Limb (tissue), 2 donors: ENCODE measurements around the gene RXRA.

Experiments used
- DNase-seq, 2 donors: peaks; one replicate each; pipeline ENCODE4 v3.0.0-alpha.2; 2016; ENCODE audit errors: extremely low spot score in 2 of 2

Gene RXRA

GRCh38 chr9:134323741-134324358 lies 2.4 kb upstream of the RXRA start:
- no peak for DNase-seq

DNA sequence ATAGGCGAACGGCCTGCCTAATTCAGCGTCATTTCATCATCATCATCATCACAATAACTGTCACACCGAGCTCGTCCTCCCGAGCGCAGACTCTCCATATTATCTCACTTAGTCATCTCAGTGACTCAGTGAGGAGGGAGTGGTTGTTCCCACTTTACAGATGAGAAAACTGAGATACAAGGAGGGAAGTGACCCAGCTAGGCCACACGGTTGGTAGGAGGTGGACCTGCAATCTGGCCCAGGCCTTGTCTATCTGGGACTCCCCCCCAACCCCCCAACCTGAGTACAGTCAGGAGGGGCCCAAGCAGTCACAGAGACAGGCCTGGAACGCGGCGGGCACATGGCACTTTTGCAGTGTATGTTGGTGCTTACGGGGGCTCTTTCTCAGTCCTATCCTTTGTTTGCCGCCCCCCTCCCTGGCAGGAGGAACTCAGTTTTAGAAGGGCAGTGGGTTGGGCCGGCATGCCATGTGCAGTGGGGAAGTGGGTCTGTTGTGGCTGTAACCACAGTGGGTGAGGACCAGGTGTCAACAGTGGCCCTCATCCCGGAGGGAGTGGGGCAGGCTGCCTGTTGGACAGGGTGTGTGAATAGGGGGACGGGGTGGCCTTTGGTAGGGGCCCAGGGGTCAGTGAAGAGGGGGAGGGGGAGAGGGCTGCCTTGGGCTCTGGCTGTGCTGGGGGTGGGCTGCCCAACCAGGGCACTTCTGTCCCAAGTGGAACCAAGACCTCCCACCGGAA lies 1.7 kb upstream of the RXRA start:
- DNase-seq: no peak

DNA sequence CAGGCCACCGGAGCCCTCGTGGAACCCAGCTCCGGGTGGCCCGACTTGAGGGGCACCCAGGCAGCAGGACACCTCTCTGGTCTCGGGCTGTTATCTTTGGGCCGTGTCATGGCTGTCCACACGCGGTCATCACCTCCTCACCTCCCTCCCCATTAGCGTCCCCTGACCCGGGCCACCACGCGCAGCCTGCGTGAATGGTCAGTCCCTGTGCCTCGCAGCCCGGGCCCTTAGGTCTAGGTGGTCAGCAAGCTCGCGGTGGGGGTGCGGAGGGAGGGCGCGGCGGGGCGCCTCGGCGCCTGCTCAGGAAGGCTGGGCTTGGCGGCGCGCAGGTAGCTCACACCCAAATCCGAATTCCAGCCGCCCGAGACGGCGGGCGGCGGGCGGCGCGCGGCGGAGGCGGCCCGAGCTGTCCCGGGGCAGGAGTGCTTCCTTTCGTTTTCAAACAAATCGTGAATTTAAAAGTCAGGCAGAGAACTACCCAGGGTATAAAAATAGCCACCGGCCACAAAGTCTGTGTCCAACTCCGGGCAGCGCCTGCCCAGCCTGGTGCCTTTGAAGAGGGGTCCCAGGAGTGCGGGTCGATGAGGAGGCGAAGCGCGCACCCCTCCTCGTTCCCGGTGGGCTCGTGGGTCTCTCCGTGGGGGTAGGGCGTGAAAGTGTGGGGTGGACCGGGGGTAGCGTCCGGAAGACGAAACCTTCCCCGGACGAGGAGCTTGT lies 1.0 kb upstream of the RXRA start:
- DNase-seq: peak in 1 of 2 donors; percentile 78

DNA sequence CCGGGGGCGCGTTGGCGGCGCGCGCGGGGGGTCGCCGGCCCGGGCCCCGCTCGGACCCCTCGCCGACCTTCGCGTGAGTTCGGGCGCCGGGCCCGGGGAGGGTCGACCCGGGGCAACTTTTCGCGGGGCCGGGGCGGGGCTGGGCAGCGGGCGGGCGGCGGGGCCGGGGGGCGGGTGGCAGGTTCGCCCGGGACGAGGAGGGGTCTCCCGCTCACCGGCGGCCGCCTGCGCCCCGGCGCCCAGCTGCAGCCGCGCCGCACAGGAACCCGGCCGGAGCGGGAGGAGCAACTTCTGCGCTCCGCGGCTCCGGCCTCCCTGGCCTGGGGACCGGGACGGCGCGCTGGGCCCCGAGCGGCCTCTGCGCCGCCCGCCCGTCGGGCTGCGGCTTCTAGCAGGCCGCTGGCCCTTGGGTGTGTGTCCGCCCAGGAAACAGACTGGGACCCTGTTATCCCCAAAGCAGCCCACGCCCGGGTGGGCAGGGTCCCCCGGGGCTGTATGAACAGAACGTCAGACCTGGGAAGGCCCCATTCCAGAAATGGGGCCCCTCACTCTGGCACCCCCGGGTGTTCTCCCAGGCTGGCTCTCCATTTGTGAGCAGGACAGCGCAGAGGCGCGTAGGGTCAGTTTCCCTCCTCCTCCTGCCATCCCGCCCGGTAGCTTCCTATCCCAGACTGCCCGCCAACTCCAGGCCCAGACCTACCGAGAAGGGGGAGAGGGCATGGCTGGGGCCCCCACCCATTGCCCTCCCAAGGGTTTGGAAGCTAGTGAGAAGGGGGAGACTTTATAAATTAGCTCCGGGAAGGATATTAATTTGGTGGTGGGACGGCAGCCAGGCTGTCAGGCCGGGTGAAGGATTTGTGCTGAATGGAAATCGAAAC lies 708 bp downstream of the RXRA start:
- DNase-seq: peak in 1 of 2 donors; percentile 60

DNA sequence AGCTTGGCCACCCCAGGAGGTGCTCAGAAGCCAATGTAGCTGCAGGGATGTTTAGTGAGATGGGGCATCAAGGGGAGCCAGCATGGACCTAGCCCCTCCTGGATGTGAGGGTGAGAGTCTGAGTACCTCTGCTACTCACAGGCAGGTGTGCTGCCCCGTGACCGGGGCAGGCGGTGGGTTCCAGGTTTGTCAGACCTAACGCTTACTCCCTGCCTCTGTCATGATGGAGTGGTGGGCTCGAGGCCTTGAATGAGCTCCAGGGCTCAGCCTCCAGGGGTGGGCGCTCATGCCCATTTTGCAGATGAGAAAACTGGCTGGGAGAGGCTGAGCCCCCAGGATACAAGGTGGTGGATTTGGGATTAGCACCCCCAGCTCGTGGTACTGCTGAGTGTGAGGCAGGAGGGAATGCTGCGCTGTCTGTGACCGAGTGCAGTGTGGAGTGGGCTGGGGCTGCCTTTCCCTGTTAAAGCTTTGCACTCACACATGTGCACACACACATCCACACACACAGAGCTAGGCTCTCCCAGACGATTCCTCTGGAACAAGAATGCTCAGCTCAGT lies 1.5 kb downstream of the RXRA start:
- no peak for DNase-seq

- DNase-seq: no peak
These were observed 2.1 kb downstream of the RXRA start for GRCh38 chr9:134328341-134328840.

- no peak for DNase-seq
These were observed 2.8 kb downstream of the RXRA start for GRCh38 chr9:134328841-134329575.

DNA sequence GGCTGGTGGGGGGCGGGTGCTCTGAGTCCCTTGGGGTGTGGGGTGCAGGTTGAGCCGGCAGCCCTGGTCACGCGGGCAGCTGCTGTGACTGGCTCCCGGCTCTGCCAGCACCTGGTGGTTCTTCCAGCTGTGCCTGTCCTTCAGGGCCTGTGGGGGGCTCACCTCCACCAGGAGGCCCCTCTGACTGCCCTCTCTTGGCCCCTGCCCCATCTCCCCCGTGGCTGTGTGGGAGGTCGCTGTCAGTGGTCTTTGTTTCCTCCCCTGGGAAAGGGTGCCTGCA lies 3.3 kb downstream of the RXRA start:
- DNase-seq: no peak

- DNase-seq: no peak
These were observed 3.6 kb downstream of the RXRA start for GRCh38 chr9:134329886-134330285.

DNA sequence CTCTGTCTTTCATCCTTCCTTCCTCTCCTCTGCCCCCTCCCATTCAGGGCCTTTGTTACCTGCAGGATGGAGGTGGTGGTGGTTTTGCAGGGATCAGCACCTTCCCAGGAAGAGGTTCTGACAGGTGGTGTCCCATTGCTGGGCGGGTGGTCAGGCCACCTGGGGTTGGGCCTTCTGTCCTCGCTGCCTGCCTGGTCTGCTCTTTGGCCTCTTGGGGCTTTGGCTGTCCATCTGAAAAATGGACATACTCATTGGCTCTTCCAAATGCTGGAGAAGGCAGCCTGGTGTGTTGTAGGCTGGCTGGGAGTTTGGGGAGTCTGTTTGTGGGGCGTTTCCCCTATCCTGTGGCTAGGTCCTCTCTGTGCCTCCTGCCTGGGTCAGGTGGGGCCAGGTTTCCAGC lies 4.3 kb downstream of the RXRA start:
- no peak for DNase-seq

GRCh38 chr9:134331186-134332025 lies 5.2 kb downstream of the RXRA start:
- DNase-seq: no peak

DNA sequence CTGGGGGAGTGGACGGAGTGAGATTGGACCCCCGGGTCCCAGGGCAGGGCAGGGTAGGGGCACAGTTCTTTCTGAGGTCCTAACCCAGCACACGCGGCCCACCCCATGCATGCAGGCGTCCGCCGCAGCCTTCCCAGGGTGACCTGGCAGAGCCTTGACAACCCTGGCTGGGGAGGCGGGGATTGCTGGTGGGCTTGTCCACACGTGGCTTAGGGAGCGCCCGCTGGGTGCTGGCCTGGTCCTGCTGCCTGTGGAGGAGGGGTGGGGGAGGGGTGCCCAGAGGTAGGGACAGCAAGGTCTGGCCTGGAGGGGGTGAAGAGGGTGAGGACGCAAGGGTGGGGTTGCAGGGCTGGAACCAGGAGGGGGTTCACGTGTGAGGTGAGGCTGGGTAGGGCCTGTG lies 6.0 kb downstream of the RXRA start:
- no peak for DNase-seq

DNA sequence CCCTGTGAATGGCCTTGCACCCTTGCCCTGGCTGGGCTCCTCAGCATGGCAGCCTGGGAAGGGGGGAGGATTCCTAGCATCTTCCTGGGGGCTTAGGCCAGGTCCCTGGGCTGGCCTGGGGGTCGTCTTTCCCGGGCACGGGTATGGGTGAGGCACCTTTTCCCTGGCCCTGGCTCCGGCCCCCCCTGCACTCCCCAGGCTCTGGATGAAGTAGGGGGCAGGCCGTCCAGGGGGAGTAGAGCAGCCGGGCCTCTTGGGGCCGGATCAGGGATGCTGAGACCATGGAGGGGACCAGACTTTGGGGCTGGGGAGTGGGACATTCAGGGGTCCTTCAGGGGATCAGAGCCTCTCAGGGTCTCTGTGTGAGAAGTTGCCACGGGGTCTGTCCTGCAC lies 6.6 kb downstream of the RXRA start:
- DNase-seq: no peak

- peak in 1 of 2 donors; percentile 65 for DNase-seq
These were observed 7.1 kb downstream of the RXRA start for GRCh38 chr9:134333234-134333873.

DNA sequence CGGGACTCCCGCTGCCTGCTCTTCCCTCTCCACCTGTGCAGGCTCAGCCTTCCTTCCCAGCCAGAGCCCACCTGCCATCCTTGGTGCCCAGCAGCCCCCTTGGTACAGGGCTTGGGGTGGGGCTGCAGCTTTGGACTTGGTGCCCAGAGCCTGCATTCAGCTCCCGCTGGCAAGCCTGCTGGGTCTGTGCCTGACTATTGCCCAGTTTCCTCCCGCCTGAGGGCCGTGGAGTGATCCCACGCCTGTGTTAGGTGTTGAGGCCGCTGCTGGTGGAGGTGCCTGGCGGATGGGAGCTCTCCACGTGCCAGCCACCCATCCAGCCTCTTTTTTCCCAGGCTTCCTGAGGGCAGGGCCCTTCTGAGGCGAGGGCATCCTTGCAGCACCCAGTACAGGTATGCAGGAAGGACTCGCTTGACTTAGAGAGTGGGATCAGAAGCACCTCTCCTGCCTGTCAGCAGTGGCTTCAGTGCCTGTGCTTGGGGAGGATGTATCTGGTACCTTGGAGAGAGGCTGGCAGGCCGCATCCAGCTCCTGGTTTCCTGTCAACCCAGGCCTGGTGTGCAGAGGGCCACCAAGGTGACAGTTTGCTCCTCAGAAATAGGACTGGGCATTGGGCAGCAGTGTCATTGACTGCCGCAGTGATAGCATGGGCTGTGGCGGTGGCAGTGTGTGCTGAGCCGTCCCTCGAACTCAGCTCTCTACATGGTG lies 7.8 kb downstream of the RXRA start:
- DNase-seq: no peak

DNA sequence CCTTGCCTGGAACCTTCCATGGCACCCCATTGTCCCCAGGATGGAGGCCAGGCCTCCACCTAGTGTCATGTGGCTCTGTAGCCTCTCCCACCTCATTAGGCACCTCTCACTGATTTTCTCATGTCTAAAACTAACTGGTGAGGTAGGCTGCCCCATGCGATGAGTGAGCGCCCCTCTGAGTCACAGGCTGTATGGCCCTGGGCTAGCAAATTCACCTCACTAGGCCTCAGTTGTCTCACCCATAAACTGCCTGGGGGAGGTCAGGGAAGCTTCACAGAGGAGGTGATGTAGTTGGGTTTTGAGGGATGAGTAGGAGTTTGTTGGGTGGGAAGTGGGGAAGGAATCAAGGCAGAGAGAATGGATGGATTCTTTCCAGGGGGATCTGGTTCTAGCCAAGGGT lies 8.8 kb downstream of the RXRA start:
- DNase-seq: no peak

DNA sequence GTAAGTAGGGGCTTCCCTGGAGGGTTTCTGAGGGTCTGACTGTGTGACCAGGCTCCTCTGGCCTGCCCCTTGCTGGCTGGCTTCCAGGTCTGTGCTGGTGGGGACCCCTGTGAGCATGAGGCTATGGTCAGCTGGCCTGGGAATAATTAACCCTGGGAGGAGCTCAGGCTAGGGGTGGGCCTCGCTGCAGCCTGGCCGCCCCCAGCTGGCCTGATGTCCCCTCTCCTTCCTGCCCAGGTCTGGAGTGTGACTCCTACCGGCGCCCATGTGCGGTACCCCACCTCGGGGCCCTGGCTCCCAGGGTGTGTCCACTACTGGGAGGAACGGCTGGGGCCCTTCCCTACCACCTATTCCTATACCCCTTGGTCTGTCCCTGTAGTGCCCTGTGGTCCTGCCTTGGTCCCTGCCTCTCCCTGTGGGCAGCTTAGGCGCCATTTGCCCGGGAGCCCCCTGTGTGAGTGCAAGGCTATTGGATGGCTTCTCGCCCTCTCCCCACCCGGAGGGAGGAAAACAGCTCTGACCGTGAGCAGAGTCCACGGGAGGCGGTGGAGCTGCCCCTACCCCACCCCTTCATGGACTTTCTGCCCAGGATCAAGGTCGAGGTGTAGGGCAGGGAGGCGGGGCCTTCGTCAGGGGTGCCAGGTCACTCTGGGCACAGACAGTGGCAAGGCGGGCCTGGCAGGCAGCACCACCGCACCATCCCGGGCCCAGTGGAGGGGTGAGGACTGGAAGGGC lies 9.4 kb downstream of the RXRA start:
- no peak for DNase-seq

DNA sequence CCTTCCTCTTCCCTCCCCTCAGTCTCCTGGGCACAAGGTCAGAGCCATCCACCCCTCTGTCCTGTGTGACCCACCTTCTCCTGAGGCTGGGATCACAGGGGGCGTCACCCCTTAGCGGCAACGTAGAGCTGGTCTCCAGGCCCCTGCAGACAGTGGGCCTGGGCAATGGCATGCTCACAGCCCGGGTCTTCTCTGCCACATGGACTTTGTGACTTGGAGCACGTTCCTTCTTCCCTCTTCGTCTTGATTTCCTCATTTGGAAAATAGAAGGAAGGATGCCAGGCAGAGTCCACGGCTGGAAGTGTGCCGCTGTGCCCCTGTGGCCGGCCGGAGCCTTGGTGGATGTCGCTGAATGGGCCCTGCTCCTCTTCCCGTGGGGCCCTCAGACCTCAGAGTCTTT lies 10.0 kb downstream of the RXRA start:
- no peak for DNase-seq
